Brain microvascular endothelial cell (primary cell): Measurements from ENCODE around the gene MYPOP.

Experiments
- DNase-seq: peaks from one replicate; pipeline ENCODE4 v3.0.0-alpha.2; 2020
- H3K27ac ChIP-seq: fragments of 250-450 bp; sonication (Bioruptor Pico); 2 replicates; pipeline ENCODE4 v1.5.1; 2020; ENCODE audit warnings: mild to moderate bottlenecking, moderate library complexity
- H3K27me3 ChIP-seq: fragments of 250-450 bp; sonication (Bioruptor Pico); replicated peaks from 2 replicates; pipeline ENCODE4 v1.5.1; 2020; ENCODE audit warnings: mild to moderate bottlenecking
- H3K36me3 ChIP-seq: fragments of 250-450 bp; sonication (Bioruptor Pico); replicated peaks from 2 replicates; pipeline ENCODE4 v1.5.1; 2020; ENCODE audit warnings: mild to moderate bottlenecking
- H3K4me3 ChIP-seq: 2 replicates; pipeline ENCODE4 v1.5.1; 2011; ENCODE audit warnings: low read depth, mild to moderate bottlenecking, control low read depth, low read length, moderate library complexity
- in situ Hi-C: cut with HindIII; loops from 2 replicates; pipeline ENCODE4 v1.10.0; 2017; ENCODE audit warnings: low sequenced_read_pairs, low pct_ligation_motif_present
- TF ChIP-seq, protein P1 (sequence below): IDR thresholded peaks from 2 replicates; pipeline ENCODE4 v1.5.1; 2011; ENCODE audit warnings: low read depth, mild to moderate bottlenecking, moderate library complexity, low read length, control low read depth, inconsistent platforms; ENCODE audit errors: missing control alignments

Gene MYPOP

DNA sequence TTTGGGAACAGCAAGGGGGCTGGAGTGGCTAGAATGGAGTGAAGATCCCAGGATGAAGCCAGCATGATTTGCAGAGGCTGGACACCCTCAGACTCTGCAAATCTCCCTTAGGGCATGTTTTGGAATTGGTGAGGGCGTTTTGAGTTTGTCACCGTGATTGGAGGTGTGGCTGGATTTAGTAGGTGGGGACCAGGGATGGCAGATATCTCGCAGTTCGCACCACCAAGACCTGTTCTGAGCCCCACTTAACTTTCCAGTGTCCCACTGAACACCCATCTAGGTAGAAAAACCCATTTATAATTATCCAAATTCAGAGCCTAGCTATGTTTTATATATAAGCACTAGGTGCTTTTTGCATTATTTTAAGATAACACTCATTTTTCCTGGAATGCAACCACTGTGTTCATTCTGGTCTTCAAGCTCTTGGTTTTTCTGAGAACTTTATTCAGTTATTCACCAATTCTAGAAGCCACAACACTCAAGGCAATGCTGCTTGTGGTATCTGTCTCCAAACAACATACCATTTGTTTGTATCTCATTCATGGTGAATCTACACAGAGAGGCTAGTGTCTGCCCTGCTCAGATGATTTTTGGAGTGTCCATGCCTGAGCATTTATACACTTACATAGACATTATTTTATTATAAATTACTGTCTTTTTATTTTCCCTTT, 15.1 kb upstream of the MYPOP start:
- H3K27me3 ChIP-seq, result no peaks in the 10 kb centered on the region

DNA sequence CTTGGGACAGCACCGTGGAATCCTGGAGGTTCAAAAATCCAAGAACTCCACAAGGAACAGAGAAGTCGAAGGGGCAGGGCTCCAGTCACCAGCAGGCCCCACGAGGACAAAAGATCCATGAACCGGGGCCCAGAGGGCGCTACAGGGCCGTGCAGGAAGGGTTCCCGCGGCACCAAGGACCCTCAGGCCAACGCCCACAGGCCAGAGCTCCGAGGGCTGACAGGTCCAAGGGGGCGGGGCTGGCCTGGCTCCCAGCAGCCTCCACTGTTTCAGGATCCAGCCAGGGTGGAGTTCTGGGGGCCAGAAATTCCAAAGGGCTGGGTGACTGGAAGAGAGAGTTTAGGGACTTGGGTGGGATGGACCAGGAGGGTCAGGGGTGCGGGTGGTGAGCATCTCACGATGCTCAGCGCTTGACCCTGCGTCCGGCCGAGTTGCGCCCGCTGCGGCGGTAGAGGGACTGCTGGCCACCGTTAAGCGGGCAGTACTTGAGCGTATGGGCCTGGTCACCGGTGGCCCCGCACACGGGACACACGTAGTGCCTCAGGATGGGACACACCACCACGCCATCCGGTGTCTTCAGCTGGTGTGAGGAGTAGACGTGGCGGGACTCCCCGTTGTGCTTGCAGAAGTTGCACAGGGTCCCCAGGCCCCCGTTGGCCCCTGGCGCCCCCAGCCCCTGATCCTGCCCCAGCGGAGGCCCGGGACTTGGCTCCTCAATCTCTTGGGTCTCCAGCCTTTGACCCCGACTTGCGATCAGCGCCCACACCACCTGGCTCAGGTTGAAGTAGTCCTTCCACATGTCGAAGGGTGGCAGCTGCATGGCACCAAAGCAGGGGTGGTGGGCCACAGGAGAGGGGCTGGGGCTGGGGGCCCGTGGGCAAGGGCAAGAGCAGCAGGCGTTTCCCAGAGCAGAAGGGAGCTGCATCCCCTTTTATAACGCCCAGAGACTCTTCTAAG, 11.7 kb upstream of the MYPOP start, which contains the start of gene NANOS2:
TSS of gene NANOS2 (minus strand) at position 905 of the 957 bp plus-strand sequence. CDS start at position 820, 85 bp downstream.
- Histone ChIP-seq H3K36me3 (no peaks in the 10 kb centered on the region), H3K27ac (no peak within 1 kb of the TSS), H3K27me3 (no peaks in the 10 kb centered on the region), H3K4me3 (no peak within 1 kb of the TSS)
- TF ChIP-seq, protein P1, sequence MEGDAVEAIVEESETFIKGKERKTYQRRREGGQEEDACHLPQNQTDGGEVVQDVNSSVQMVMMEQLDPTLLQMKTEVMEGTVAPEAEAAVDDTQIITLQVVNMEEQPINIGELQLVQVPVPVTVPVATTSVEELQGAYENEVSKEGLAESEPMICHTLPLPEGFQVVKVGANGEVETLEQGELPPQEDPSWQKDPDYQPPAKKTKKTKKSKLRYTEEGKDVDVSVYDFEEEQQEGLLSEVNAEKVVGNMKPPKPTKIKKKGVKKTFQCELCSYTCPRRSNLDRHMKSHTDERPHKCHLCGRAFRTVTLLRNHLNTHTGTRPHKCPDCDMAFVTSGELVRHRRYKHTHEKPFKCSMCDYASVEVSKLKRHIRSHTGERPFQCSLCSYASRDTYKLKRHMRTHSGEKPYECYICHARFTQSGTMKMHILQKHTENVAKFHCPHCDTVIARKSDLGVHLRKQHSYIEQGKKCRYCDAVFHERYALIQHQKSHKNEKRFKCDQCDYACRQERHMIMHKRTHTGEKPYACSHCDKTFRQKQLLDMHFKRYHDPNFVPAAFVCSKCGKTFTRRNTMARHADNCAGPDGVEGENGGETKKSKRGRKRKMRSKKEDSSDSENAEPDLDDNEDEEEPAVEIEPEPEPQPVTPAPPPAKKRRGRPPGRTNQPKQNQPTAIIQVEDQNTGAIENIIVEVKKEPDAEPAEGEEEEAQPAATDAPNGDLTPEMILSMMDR, result peak; percentile 19
- no peak for DNase-seq
- in situ Hi-C loops, result no loop called here

More for the DNA sequence above, 15.1 kb upstream of the MYPOP start:
- TF ChIP-seq, protein P1, result no peak
- H3K36me3 ChIP-seq, result no peaks in the 10 kb centered on the region
- no peak overlapping the region for H3K27ac ChIP-seq
- no peak for DNase-seq
- no peak overlapping the region for H3K4me3 ChIP-seq
- in situ Hi-C loops, result no loop called here

DNA sequence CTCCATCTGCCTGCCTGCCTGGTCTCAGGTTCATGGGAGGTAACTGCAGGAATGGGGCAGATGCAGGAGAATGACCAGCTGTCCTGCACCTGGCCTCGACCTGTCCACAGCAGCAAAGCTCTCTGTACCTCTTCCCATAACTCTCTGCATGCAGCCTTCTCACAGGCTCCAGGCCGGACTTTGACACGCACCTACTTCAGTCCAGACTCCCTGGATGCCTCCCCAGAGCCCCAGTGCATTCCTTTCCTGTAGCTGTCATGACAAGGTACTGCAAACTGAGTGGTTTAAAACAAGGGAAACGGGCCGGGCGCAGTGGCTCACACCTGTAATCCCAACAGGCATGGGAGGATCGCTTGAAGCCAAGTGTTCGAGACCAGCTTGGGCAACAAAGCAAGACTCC, 8.9 kb upstream of the MYPOP start:
- no peak for DNase-seq
- no peak overlapping the region for H3K4me3 ChIP-seq
- TF ChIP-seq, protein P1, result no peak
- no peak overlapping the region for H3K27ac ChIP-seq
- H3K36me3 ChIP-seq, result no peaks in the 10 kb centered on the region
- in situ Hi-C loops, result no loop called here
- H3K27me3 ChIP-seq, result no peaks in the 10 kb centered on the region

DNA sequence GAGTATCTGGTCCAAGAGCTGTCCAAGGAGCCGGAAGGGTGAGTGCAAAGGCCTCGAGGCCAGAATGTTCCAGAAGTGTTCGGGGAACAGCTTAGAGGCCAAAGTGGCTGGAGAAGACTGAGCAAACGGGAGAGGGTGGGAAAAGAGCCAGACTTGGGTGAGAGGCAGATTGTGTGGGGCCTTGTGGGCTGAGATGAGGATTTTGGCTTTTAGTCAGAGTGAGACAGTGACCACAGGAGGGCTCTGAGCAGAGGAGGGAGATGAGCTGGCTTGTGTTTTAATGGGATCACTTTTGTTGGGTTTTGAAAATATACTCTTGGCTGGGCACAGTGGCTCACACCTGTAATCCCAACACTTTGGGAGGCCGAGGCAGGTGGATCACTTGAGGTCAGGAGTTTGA, 6.5 kb upstream of the MYPOP start:
- TF ChIP-seq, protein P1, result no peak
- no peak overlapping the region for H3K4me3 ChIP-seq
- H3K27ac ChIP-seq, result no peak overlapping the region
- in situ Hi-C loops, result no loop called here
- no peak for DNase-seq
- no peaks in the 10 kb centered on the region for H3K36me3 ChIP-seq
- no peaks in the 10 kb centered on the region for H3K27me3 ChIP-seq

DNA sequence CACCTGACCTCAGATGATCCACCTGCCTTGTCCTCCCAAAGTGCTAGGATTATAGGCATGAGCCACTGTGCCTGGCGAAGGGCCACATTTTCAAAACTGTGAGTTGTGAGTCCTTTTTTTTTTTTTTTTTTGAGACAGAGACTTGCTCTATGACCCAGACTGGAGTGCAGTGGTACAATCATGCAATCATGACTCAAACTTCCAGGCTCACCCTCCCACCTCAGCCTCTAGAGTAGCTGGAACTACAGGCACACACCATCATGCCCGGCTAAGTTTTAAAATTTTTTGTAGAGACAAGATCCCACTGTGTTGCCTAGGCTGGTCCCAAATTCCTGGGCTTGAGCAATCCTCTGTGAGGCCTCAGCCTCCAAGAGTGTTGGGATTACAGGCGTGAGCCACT, 3.8 kb upstream of the MYPOP start:
- Histone ChIP-seq H3K27me3 (no peaks in the 10 kb centered on the region), H3K36me3 (no peaks in the 10 kb centered on the region), H3K4me3 (no peak overlapping the region), H3K27ac (no peak overlapping the region)
- peak; percentile 19 for DNase-seq
- in situ Hi-C loops, result no loop called here
- TF ChIP-seq, protein P1, result no peak
